RWPE1 (cell line): ENCODE results near the gene C4orf33.
A peak's percentile ranks its signal among the peaks of the same experiment; 100 is the strongest.

ENCODE experiments used
- CTCF ChIA-PET: fragments of 350-600 bp; sonication (Branson Sonifier 250); formaldehyde crosslinking; extraction: SDS; loops from one replicate; lab custom pipeline; 2021; lab: Yijun Ruan, JAX
- POLR2A ChIA-PET: fragments of 400-600 bp; formaldehyde crosslinking; extraction: SDS; loops from one replicate; lab custom pipeline; 2020; ENCODE audit warnings: antibody characterized with exemption; ENCODE audit not compliant: low non-redundant PET; lab: Yijun Ruan, JAX
- DNase-seq: peaks from one replicate; pipeline ENCODE4 v3.0.0; 2012; ENCODE audit warnings: low spot score
- H3K27ac ChIP-seq: fragments of 450-650 bp; 2 replicates; pipeline ENCODE4 v1.5.1; 2017
- CTCF ChIP-seq: fragments of 450-650 bp; conservative IDR thresholded peaks from 2 replicates; pipeline ENCODE4 v1.5.1; 2017; ENCODE audit warnings: low read depth, mild to moderate bottlenecking

Gene C4orf33

DNA sequence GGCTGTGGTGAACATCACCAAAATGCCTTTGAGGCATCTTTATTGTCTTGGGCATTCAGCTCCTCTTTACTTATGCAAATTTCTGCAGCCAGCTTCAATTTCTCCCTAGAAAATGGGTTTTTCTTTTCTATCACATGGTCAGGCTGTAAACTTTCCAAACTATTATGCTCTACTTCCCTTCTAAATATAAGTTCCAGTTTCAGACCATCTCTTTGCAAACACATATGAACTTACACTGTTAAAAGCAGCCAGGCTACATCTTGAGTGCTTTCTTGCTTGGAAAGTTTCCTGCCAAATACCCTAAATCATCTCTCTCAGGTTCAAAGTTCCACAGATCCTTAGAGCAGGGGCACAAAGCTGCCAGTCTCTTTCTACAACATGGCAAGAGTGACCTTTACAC lies 15.8 kb upstream of the C4orf33 start:
- TF ChIP-seq CTCF: no peak
- H3K27ac ChIP-seq: no peak overlapping the region
- POLR2A ChIA-PET: no interaction called here
- DNase-seq: no peak
- CTCF ChIA-PET: no interaction called here

- CTCF ChIA-PET: no interaction called here
- POLR2A ChIA-PET: no interaction called here
- no peak for TF ChIP-seq CTCF
- H3K27ac ChIP-seq: no peak overlapping the region
- no peak for DNase-seq
These were observed 13.7 kb upstream of the C4orf33 start for GRCh38 chr4:129082302-129082701.

DNA sequence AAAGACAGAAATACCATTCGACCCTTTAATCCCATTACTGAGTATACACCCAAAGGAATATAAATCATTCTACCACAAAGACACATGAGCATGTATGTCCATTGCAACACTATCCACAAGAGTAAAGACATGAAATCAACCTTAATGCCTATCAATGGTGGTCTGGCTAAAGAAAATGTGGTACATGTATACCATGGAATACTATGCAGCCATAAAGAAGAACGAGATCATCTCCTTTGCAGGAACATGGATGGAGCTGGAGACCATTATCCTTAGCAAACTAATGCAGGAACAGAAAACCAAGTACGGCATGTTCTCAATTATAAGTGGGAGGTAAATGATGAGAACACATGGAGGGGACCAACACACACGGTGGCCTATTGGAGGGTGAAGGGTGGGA lies 10.5 kb upstream of the C4orf33 start:
- CTCF ChIA-PET: no interaction called here

DNA sequence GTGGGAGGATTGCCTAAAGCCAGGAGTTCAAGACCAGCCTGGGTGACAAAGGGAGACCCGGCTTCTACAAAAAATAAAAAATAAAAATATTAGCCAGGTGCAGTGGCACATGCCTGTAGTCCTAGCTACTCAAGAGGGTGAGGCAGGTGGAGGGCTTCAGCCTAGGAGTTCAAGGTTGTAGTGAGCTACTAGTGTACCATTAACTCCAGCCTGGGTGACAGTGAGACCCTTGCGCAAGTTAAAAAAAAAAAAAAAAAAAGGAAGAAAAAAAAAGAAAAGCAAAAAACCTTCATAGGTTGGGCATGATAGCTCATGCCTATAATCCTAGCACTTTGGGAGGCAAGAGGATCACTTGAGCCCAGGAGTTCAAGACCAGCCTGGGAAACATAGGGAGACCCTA lies 8.4 kb upstream of the C4orf33 start:
- POLR2A ChIA-PET: no interaction called here
- no peak for TF ChIP-seq CTCF
- CTCF ChIA-PET: interaction anchor here (0.7 kb wide), 2 partner anchors 40 to 56 kb away, joined by 3 to 4 read pairs; no protein-coding TSS in a partner anchor
- no peak overlapping the region for H3K27ac ChIP-seq
- DNase-seq: no peak

More for the DNA sequence above, 10.5 kb upstream of the C4orf33 start:
- no peak for DNase-seq
- no peak overlapping the region for H3K27ac ChIP-seq
- no peak for TF ChIP-seq CTCF
- POLR2A ChIA-PET: interaction anchor here (0.6 kb wide), 1 partner anchor 794 kb away, joined by 4 read pairs; no protein-coding TSS in a partner anchor

- H3K27ac ChIP-seq: peak overlapping the region; percentile 93
- ChIA-PET CTCF (interaction anchor here (0.7 to 0.8 kb wide), 2 partner anchors 36 to 903 kb away, joined by 3 to 4 read pairs; no protein-coding TSS in a partner anchor), POLR2A (no interaction called here)
- TF ChIP-seq CTCF: no peak
- no peak for DNase-seq
These were observed 3.2 kb upstream of the C4orf33 start for GRCh38 chr4:129092631-129093190.

DNA sequence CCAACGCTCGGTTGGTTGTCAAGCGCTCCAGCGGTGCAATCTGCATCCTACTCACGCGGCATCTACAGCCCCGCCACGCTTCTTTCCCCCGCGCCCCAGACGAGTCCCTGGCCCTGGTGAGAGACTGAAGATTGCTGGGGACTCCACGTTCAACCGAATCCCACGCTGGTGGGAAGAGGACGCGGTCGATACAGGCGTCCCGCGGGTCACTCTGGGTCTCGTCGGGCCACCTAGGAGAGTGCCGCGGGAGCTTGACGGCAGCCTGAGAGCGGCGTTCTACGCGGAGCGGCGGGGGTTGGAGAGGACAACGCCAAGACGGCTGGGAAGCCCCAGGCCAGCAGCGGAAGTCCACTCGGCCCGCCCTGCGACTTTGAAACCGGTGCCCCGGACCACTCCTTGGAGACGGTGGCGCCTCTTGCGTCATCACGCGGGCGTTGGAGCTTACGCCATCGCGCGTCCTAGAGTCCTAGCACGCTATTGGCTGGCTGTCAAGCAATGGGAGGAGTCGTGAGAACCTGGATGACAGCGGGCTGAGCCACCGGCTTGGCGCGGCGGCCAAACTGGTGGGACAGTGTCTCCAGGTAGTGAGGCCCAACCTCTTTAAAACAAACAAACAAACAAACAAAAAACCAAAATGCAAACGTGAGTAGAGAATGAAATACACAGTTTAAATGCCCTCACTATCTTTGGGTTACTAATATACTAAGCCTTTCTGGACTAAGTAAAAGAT lies 2.6 kb upstream of the C4orf33 start, which contains the start of gene SCLT1:
SCLT1 (minus strand) TSS at position 349 of the 730 bp plus-strand sequence. CDS start 436 bp downstream, outside the sequence.
- ChIA-PET CTCF (interaction anchor here (0.7 kb wide), 1 partner anchor 904 kb away, joined by 3 read pairs; no protein-coding TSS in a partner anchor), POLR2A (no interaction called here)
- H3K27ac ChIP-seq: peak within 1 kb of the TSS; percentile 93
- no peak for TF ChIP-seq CTCF
- peak; percentile 95 for DNase-seq
